ENCODE measurements around the gene CDC73.

DNA sequence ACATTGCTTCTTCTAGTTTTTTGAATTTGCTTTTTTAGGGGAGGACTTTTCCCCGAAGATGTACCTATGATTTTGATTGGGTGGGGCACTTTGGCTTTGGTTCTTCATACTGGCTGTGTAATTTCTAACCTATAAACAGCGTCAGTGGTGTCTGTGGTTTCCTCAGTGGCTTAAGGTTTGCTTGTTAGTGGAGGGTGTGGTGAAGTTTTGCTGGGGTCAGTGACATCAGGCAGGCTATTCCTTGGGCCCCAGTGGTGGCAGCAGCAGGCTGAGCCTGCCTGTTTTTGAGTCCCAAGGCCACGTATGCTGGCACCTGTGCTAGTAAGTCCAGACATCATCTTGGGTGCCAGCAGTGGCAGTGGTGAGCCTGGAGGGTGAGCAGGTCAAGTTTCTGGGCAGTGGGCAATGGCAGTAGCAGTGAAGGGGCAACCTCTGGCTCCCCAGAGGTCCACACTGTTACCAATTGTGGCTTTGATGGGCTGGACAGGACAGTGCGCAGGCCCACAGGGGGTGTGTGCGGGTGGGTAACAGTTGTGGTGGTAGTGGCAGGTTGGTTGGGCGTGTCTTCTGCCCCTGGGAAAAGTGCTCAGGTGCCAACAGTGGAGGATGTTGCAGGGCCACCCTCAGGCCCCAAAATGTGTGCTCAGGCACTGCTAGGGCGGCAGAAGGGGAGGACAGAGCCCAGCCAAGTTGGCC, 119.4 kb downstream of the CDC73 start:
- TF ChIP-seq POLR2A (IDR thresholded peaks at IDR 0.05; ENCODE audit: low read length) (no peak), GATA1 (IDR thresholded peaks at IDR 0.05; ENCODE audit: low read depth, low read length) (no peak)

Measured in erythroblast (primary cell).